CD14-positive monocyte (primary cell): ENCODE results near the gene ADAM11. TPM values are rescaled to one million over a fixed set of nuclear protein-coding genes. Genes with fewer than 3 reads are reported as not detected.
"Not testable (repeated sequence)": the region's sequence is repeated elsewhere in the genome, so short reads cannot be mapped to it uniquely, and the experiment has no call there.

Experiments used
- DNase-seq, 3 donors: peaks; one replicate each; pipeline ENCODE4 v3.0.0-alpha.2; 2011 to 2022
- H2AFZ ChIP-seq: 2 replicates; pipeline ENCODE4 v1.6.0; 2012; ENCODE audit warnings: mild to moderate bottlenecking, low read depth, low read length, inconsistent platforms; ENCODE audit not compliant: insufficient read depth, poor library complexity, severe bottlenecking
- H3K27ac ChIP-seq, 2 donors: 1 replicate in 1 of 2; 2 replicates in 1 of 2; pipeline ENCODE4 v1.5.1; 2012 to 2013; ENCODE audit warnings: low read length in 2 of 2, control low read depth in 1 of 2, inconsistent platforms in 1 of 2, low read depth in 1 of 2, mild to moderate bottlenecking in 1 of 2
- H3K27me3 ChIP-seq, 2 donors: one replicate each; pipeline versions ENCODE4 v1.6.0 to v1.6.1; 2011 to 2013; ENCODE audit warnings: low read length in 2 of 2; ENCODE audit not compliant: control insufficient read depth in 2 of 2, insufficient read depth in 2 of 2
- H3K36me3 ChIP-seq, 2 donors: replicated peaks in 1 of 2; 1 replicate in 1 of 2; 2 replicates in 1 of 2; pipeline versions ENCODE4 v1.5.1 to v1.6.1; 2012 to 2013; ENCODE audit warnings: low read length in 2 of 2, control low read depth in 1 of 2, inconsistent platforms in 1 of 2, mild to moderate bottlenecking in 1 of 2; ENCODE audit not compliant: insufficient read depth in 2 of 2, control insufficient read depth in 1 of 2
- H3K4me1 ChIP-seq, 2 donors: 1 replicate in 1 of 2; 2 replicates in 1 of 2; pipeline versions ENCODE4 v1.5.1 to v1.6.1; 2012 to 2013; ENCODE audit warnings: low read length in 2 of 2, control low read depth in 1 of 2, inconsistent platforms in 1 of 2, mild to moderate bottlenecking in 1 of 2, moderate library complexity in 1 of 2; ENCODE audit not compliant: insufficient read depth in 2 of 2, control insufficient read depth in 1 of 2
- H3K4me2 ChIP-seq: replicated peaks from 2 replicates; pipeline ENCODE3; 2012; ENCODE audit warnings: low read length, moderate library complexity, mild to moderate bottlenecking; ENCODE audit not compliant: poor library complexity, severe bottlenecking; ENCODE audit errors: extremely low read depth
- H3K4me3 ChIP-seq, 3 experiments: fragments of 200-600 bp in 1 of 3; sonication (generic) in 1 of 3; replicated peaks in 1 of 3; 1 replicate in 2 of 3; 2 replicates in 1 of 3; pipeline ENCODE4 v1.5.1; 2011 to 2013; ENCODE audit warnings: low read length in 3 of 3, mild to moderate bottlenecking in 3 of 3, control low read depth in 2 of 3, low read depth in 2 of 3, inconsistent platforms in 1 of 3, moderate library complexity in 1 of 3
- H3K79me2 ChIP-seq: 2 replicates; pipeline ENCODE4 v1.6.0; 2012; ENCODE audit warnings: mild to moderate bottlenecking, control low read depth, inconsistent platforms, low read length, moderate library complexity; ENCODE audit not compliant: insufficient read depth
- H3K9ac ChIP-seq: 2 replicates; pipeline ENCODE4 v1.6.0; 2017; ENCODE audit warnings: low read length, mild to moderate bottlenecking; ENCODE audit not compliant: insufficient read depth, poor library complexity, severe bottlenecking
- H3K9me3 ChIP-seq, 2 donors: replicated peaks in 1 of 2; 1 replicate in 1 of 2; 2 replicates in 1 of 2; pipeline versions ENCODE4 v1.5.1 to v1.6.1; 2012 to 2013; ENCODE audit warnings: low read length in 2 of 2, control low read depth in 1 of 2; ENCODE audit not compliant: control insufficient read depth in 1 of 2, insufficient read depth in 1 of 2
- H4K20me1 ChIP-seq: 2 replicates; pipeline ENCODE4 v1.6.0; 2012; ENCODE audit warnings: mild to moderate bottlenecking, low read length, control low read depth, moderate library complexity; ENCODE audit not compliant: insufficient read depth
- H3K27ac Mint-ChIP-seq, 7 donors: one replicate each; pipeline ENCODE4 v1.8.0; 2020; ENCODE audit warnings: mild to moderate bottlenecking in 7 of 7, mixed read lengths in 7 of 7, moderate library complexity in 6 of 7, inconsistent platforms in 2 of 7
- H3K27me3 Mint-ChIP-seq, 3 donors: one replicate each; pipeline ENCODE4 v1.8.0; 2021 to 2022; ENCODE audit warnings: low read depth in 3 of 3, mild to moderate bottlenecking in 3 of 3, mixed read lengths in 3 of 3, moderate library complexity in 3 of 3, inconsistent platforms in 1 of 3
- H3K36me3 Mint-ChIP-seq, 2 donors: one replicate each; pipeline ENCODE4 v1.8.0; 2020; ENCODE audit warnings: mixed read lengths in 2 of 2, inconsistent platforms in 1 of 2, mild to moderate bottlenecking in 1 of 2
- H3K4me1 Mint-ChIP-seq: one replicate; pipeline ENCODE4 v1.8.0; 2020; ENCODE audit warnings: mild to moderate bottlenecking, mixed read lengths
- H3K4me3 Mint-ChIP-seq, 2 donors: one replicate each; pipeline ENCODE4 v1.8.0; 2020; ENCODE audit warnings: mild to moderate bottlenecking in 2 of 2, mixed read lengths in 2 of 2, moderate library complexity in 1 of 2
- H3K9me3 Mint-ChIP-seq, 7 donors: one replicate each; pipeline ENCODE4 v1.8.0; 2020 to 2022; ENCODE audit warnings: mixed read lengths in 7 of 7, mild to moderate bottlenecking in 6 of 7, moderate library complexity in 6 of 7, inconsistent platforms in 2 of 7
- CTCF ChIP-seq: fragments of 200-600 bp; IDR thresholded peaks from one replicate; pipeline ENCODE4 v1.8.0; 2022; ENCODE audit warnings: antibody characterized with exemption, mild to moderate bottlenecking
- WGBS: methylation state at CpG from one replicate; pipeline ENCODE4 v1.1.5; 2013; ENCODE audit warnings: missing lambda C conversion rate; ENCODE audit not compliant: insufficient coverage; 5-methylcytosine and 5-hydroxymethylcytosine counted together
- intact Hi-C, 2 donors: fragments of 100-400 bp; cut with micrococcal nuclease; formaldehyde crosslinking; loops; one replicate each; pipeline versions ENCODE4 v1.15.0 to v1.15.1; 2023
- polyA plus RNA-seq, 3 donors: library from polyadenylated mRNA; depleted of rRNA in 1 of 3; unstranded in 2 of 3; stranded (reverse) in 1 of 3; fragments of 300-500 nt in 2 of 3; fragments of >200 nt in 1 of 3; fragmentation: Illumina TruSeq in 2 of 3; gene quantifications; 1 replicate in 2 of 3; 2 replicates in 1 of 3; pipeline ENCODE4 v1.2.3, GENCODE V29; 2012 to 2021

The ADAM11 gene
- polyA plus RNA-seq, 3 donors: 0.19 TPM; not detected in 2

- Mint-ChIP-seq H3K4me1 (no peaks in the 10 kb centered on the region), H3K27me3 (peaks cover 7 to 23% (median 10%) of the 10 kb centered on the region in 3 donors), H3K27ac (no peak overlapping the region), H3K36me3 (no peaks in the 10 kb centered on the region), H3K9me3 (no peaks in the 10 kb centered on the region), H3K4me3 (no peak overlapping the region)
- Histone ChIP-seq H3K27me3 (no peaks in the 10 kb centered on the region), H3K9me3 (no peaks in the 10 kb centered on the region), H3K4me1 (no peaks in the 10 kb centered on the region), H2AFZ (no peak overlapping the region), H3K4me2 (no peak overlapping the region), H3K27ac (no peak overlapping the region), H3K36me3 (no peaks in the 10 kb centered on the region), H3K79me2 (no peaks in the 10 kb centered on the region), H3K9ac (no peak overlapping the region), H4K20me1 (no peaks in the 10 kb centered on the region), H3K4me3 (no peak overlapping the region)
- WGBS: no CpG with 5 or more reads among the region's 4 CpGs
- TF ChIP-seq CTCF: no peak
- DNase-seq: no peak
- intact Hi-C loops: no loop called here
These were observed 53.5 kb downstream of the ADAM11 start for GRCh38 chr17:44812263-44812662.

- H4K20me1 ChIP-seq, H3K36me3 ChIP-seq, H3K9me3 Mint-ChIP-seq, H3K9me3 ChIP-seq, H3K27me3 ChIP-seq, H3K4me1 Mint-ChIP-seq, H3K27ac ChIP-seq, H3K4me1 ChIP-seq, H2AFZ ChIP-seq, H3K4me3 Mint-ChIP-seq, H3K36me3 Mint-ChIP-seq, H3K4me3 ChIP-seq, DNase-seq, intact Hi-C loops, H3K9ac ChIP-seq, H3K27ac Mint-ChIP-seq, H3K79me2 ChIP-seq, H3K4me2 ChIP-seq: not testable (repeated sequence)
- WGBS: 95% methylated on average over 3 of the region's 6 CpGs
- H3K27me3 Mint-ChIP-seq: peaks cover 6 to 36% (median 16%) of the 10 kb centered on the region in 3 donors
These were observed 59.7 kb downstream of the ADAM11 start for GRCh38 chr17:44818508-44818907.
